OCI-LY3 (cell line): ENCODE results near the gene UBB.

Source experiments
- H2AFZ ChIP-seq: fragments of 200-600, 300-600 bp; shearing (Covaris generic); 2 replicates; pipeline ENCODE4 v1.6.0; 2014; ENCODE audit warnings: antibody characterized with exemption, low read depth, low read length
- H3K27ac ChIP-seq: fragments of 200-600, 300-600 bp; sonication (generic); 2 replicates; pipeline ENCODE4 v1.5.1; 2014; ENCODE audit warnings: mild to moderate bottlenecking, low read length, moderate library complexity, mixed read lengths
- H3K27me3 ChIP-seq: fragments of 200-600, 300-600 bp; sonication (generic); 2 replicates; pipeline ENCODE4 v1.6.1; 2014; ENCODE audit warnings: low read depth, low read length, mixed read lengths
- H3K36me3 ChIP-seq: fragments of 200-600, 300-600 bp; sonication (generic); replicated peaks from 2 replicates; pipeline ENCODE3; 2014; ENCODE audit warnings: low read depth, low read length, mixed read lengths
- H3K4me1 ChIP-seq: fragments of 300-600, 200-600 bp; sonication (generic); 2 replicates; pipeline ENCODE4 v1.6.1; 2014; ENCODE audit warnings: low read length, mixed read lengths
- H3K4me2 ChIP-seq: fragments of 200-600, 300-600 bp; sonication (generic); 2 replicates; pipeline ENCODE4 v1.6.1; 2014; ENCODE audit warnings: low read length, mixed read lengths
- H3K4me3 ChIP-seq: fragments of 300-600, 200-600 bp; sonication (generic); 2 replicates; pipeline ENCODE4 v1.5.1; 2014; ENCODE audit warnings: antibody characterized with exemption, mild to moderate bottlenecking, low read length, moderate library complexity
- H3K79me2 ChIP-seq: fragments of 300-600, 200-600 bp; shearing (Covaris generic); 2 replicates; pipeline ENCODE4 v1.6.1; 2014; ENCODE audit warnings: mild to moderate bottlenecking, low read length, mixed read lengths
- H3K9ac ChIP-seq: fragments of 300-600, 200-600 bp; shearing (Covaris generic); 2 replicates; pipeline ENCODE4 v1.6.0; 2014; ENCODE audit warnings: mild to moderate bottlenecking, low read length, moderate library complexity
- H3K9me3 ChIP-seq: fragments of 200-600, 300-600 bp; shearing (Covaris generic); 2 replicates; pipeline ENCODE4 v1.6.1; 2014; ENCODE audit warnings: low read length, mixed read lengths; ENCODE audit not compliant: insufficient read depth
- H4K20me1 ChIP-seq: fragments of 200-600, 300-600 bp; sonication (generic); 2 replicates; pipeline ENCODE4 v1.6.1; 2016; ENCODE audit warnings: low read length, mixed read lengths; ENCODE audit not compliant: insufficient read depth
- EZH2phosphoT487 ChIP-seq: fragments of 200-600 bp; shearing (Covaris generic); IDR thresholded peaks from 2 replicates; pipeline ENCODE4 v1.6.1; 2018; ENCODE audit warnings: antibody characterized with exemption, mixed run types, low read depth
- TF ChIP-seq, protein P1 (sequence below): fragments of 200-600, 300-600 bp; sonication (generic); IDR thresholded peaks from 2 replicates; pipeline ENCODE4 v1.5.1; 2014; ENCODE audit warnings: antibody characterized with exemption, low read length, low read depth

Gene UBB

DNA sequence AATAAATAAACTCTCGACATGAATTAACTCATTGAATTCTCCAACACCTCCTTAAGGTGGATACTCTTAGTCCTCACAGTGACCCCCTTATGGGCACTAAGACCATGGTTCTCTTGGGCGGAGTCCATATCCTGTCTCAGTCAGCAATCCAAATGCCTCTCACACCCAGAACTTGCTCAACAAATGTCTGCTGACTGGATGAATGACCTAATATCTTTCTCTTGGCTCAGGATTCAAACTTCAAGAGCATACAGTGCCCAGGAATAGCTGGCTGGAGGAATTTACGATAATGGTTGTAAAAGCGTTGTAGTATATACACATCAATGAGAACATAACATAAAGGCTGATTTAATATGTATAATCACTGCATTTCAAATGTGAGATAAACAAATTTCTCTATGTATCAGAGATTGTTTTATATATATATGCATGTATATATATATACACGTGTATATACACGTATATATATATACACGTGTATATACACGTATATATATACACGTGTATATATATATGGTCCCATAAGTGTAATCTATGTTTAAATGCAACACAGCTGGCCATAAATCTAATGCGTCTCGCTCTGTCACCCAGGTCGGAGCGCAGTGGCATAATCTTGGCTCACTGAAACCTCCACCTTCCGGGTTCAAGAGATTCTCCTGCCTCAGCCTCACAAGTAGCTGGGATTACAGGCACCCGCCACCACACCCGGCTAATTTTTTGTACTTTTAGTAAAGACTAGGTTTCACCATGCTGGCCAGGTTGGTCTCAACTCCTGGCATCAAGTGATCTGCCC lies 6.5 kb upstream of the UBB start:
- Histone ChIP-seq H3K27ac (no peak overlapping the region), H3K79me2 (no peaks in the 10 kb centered on the region), H3K27me3 (no peaks in the 10 kb centered on the region), H2AFZ (no peak overlapping the region), H4K20me1 (no peaks in the 10 kb centered on the region), H3K4me3 (no peak overlapping the region), H3K4me1 (no peaks in the 10 kb centered on the region), H3K9me3 (no peaks in the 10 kb centered on the region), H3K9ac (no peak overlapping the region), H3K4me2 (no peak overlapping the region), H3K36me3 (no peaks in the 10 kb centered on the region)
- TF ChIP-seq, protein P1, sequence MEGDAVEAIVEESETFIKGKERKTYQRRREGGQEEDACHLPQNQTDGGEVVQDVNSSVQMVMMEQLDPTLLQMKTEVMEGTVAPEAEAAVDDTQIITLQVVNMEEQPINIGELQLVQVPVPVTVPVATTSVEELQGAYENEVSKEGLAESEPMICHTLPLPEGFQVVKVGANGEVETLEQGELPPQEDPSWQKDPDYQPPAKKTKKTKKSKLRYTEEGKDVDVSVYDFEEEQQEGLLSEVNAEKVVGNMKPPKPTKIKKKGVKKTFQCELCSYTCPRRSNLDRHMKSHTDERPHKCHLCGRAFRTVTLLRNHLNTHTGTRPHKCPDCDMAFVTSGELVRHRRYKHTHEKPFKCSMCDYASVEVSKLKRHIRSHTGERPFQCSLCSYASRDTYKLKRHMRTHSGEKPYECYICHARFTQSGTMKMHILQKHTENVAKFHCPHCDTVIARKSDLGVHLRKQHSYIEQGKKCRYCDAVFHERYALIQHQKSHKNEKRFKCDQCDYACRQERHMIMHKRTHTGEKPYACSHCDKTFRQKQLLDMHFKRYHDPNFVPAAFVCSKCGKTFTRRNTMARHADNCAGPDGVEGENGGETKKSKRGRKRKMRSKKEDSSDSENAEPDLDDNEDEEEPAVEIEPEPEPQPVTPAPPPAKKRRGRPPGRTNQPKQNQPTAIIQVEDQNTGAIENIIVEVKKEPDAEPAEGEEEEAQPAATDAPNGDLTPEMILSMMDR, result no peak
- TF ChIP-seq EZH2phosphoT487, result no peak

DNA sequence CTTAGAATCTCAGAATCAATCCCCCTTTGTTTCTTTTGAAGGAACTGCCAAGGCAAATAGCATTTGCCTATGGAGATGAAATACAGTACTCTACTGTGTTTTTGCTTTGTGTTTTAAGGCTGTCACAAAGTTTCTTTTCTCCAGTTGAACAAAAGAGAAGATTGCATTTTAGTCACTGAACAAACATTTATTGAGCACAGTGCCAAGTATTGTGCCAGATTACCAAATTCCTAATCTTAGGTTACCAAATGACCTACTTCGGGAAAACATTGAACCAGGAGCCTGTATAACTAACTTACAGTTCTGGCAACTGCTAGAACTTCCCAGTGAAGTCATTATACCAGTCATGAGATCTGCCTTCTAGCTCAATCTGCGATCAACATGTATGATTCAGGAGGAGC lies 3.0 kb upstream of the UBB start:
- Histone ChIP-seq H4K20me1 (peaks cover 7% of the 10 kb centered on the region; the same call in 1 of the 2 replicates), H2AFZ (no peak overlapping the region), H3K79me2 (peaks cover 9% of the 10 kb centered on the region), H3K4me2 (no peak overlapping the region), H3K4me3 (no peak overlapping the region), H3K9ac (no peak overlapping the region), H3K9me3 (no peaks in the 10 kb centered on the region), H3K27me3 (no peaks in the 10 kb centered on the region), H3K36me3 (no peaks in the 10 kb centered on the region), H3K4me1 (no peaks in the 10 kb centered on the region), H3K27ac (no peak overlapping the region)
- no peak for TF ChIP-seq EZH2phosphoT487
- TF ChIP-seq, protein P1, result no peak

DNA sequence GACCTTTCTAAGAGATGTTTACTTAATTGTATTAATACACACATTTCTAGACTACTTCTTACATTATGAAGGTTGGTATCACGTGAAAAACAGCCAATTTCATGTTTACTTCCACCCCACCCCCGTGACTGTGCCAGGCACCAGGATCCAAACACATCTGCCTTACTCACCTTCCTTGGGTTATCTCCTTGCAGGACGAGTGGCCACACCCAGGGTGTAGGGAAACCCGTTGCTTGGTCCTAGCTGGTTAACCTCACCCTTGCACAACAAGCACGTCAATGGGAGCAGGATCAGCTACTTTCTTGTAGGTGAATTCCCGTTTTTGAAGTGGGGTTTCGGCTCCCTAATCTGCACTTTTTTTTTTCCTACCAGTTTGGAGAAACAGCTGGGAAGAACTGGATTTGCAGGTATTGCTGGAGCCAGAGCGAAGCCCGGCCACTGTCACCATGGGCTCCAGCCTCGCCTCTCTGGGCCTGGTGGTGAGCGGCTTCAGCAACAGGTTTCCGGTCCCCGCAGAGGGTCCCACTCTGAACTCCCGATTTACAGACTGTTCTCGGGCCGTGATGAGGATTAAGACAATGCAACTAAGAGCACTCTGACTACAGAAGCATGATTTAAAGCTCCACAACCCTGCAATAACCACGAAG lies 2.1 kb upstream of the UBB start:
- H3K4me1 ChIP-seq, result no peaks in the 10 kb centered on the region
- no peaks in the 10 kb centered on the region for H3K36me3 ChIP-seq
- H3K27ac ChIP-seq, result no peak overlapping the region
- H3K9me3 ChIP-seq, result no peaks in the 10 kb centered on the region
- H3K4me3 ChIP-seq, result no peak overlapping the region
- H3K27me3 ChIP-seq, result no peaks in the 10 kb centered on the region
- H2AFZ ChIP-seq, result no peak overlapping the region
- TF ChIP-seq EZH2phosphoT487, result no peak
- TF ChIP-seq, protein P1, result no peak
- H4K20me1 ChIP-seq, result peaks cover 7% of the 10 kb centered on the region; the same call in 1 of the 2 replicates
- peaks cover 9% of the 10 kb centered on the region for H3K79me2 ChIP-seq
- no peak overlapping the region for H3K4me2 ChIP-seq
- no peak overlapping the region for H3K9ac ChIP-seq

DNA sequence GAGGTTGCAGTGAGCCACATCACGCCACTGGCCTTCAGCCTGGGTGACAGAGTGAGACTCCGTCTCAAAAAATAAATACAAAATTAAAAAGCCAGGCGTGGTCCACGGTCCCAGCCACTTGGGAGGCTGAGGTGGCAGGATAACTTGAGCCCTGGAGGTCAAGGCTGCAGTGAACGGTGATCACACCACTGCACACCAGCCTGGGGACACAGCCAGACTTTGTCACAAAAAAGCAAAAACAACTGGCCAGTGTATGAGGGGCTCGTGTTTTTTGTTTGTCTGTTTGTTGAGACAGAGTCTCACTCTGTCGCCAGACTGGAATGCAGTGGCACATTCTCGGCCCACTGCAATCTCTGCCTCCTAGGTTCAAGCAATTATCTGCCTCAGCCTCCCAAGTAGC lies 1.2 kb upstream of the UBB start:
- H3K27me3 ChIP-seq, result no peaks in the 10 kb centered on the region
- H3K36me3 ChIP-seq, result no peaks in the 10 kb centered on the region
- H2AFZ ChIP-seq, result no peak overlapping the region
- 0 out of 2 replicates have a peak, but pooled peaks cover 2% of the 10 kb centered on the region for H3K4me1 ChIP-seq
- peaks cover 9% of the 10 kb centered on the region for H3K79me2 ChIP-seq
- TF ChIP-seq, protein P1, result no peak
- no peak for TF ChIP-seq EZH2phosphoT487
- H3K27ac ChIP-seq, result no peak overlapping the region
- no peaks in the 10 kb centered on the region for H3K9me3 ChIP-seq
- no peak overlapping the region for H3K9ac ChIP-seq
- H3K4me2 ChIP-seq, result no peak overlapping the region
- H3K4me3 ChIP-seq, result no peak overlapping the region
- peaks cover 7% of the 10 kb centered on the region for H4K20me1 ChIP-seq
